ENCODE results near the gene ARID3A.

Gene ARID3A

GRCh38 chr19:974564-975257, 48.9 kb downstream of the ARID3A start:
- Histone ChIP-seq H3K36me3 (ENCODE audit: insufficient read depth, insufficient read length, low read length) (peaks cover 39% of the 10 kb centered on the region), H3K9ac (ENCODE audit: insufficient read length, low read depth) (peak overlapping the region; percentile 36), H3K4me3 (ENCODE audit: insufficient read length, low read depth) (no peak overlapping the region), H3K4me1 (ENCODE audit: insufficient read depth, insufficient read length) (peaks cover 16% of the 10 kb centered on the region), H3K27me3 (ENCODE audit: insufficient read depth, insufficient read length) (no peaks in the 10 kb centered on the region), H3K9me3 (ENCODE audit: insufficient read depth, low read length) (peaks cover 15% of the 10 kb centered on the region)
- DNase-seq (ENCODE audit: low read depth, low spot score) = no peak
- no peak for TF ChIP-seq SUZ12 (IDR thresholded peaks at IDR 0.05; ENCODE audit: extremely low read depth, insufficient read depth, insufficient read length)
- TF ChIP-seq ZNF274 (IDR thresholded peaks at IDR 0.05; ENCODE audit: low read depth, low read length) = no peak

GRCh38 chr19:976476-976875, 50.6 kb downstream of the ARID3A start:
- TF ChIP-seq YY1 (IDR thresholded peaks at IDR 0.05; ENCODE audit: insufficient read depth, insufficient read length) (no peak), ZNF274 (IDR thresholded peaks at IDR 0.05; ENCODE audit: low read depth, low read length) (no peak), SUZ12 (IDR thresholded peaks at IDR 0.05; ENCODE audit: extremely low read depth, insufficient read depth, insufficient read length) (no peak)
- Histone ChIP-seq H3K4me1 (ENCODE audit: insufficient read depth, insufficient read length) (peaks cover 21% of the 10 kb centered on the region), H3K4me3 (ENCODE audit: insufficient read length, low read depth) (no peak overlapping the region), H3K36me3 (ENCODE audit: insufficient read depth, insufficient read length, low read length) (peaks cover 22% of the 10 kb centered on the region), H3K9me3 (ENCODE audit: insufficient read depth, low read length) (no peaks in the 10 kb centered on the region), H3K9ac (ENCODE audit: insufficient read length, low read depth) (no peak overlapping the region), H3K27me3 (ENCODE audit: insufficient read depth, insufficient read length) (no peaks in the 10 kb centered on the region)
- DNase-seq (ENCODE audit: low read depth, low spot score) = no peak

GRCh38 chr19:977058-977464, 51.2 kb downstream of the ARID3A start:
- Histone ChIP-seq H3K36me3 (ENCODE audit: insufficient read depth, insufficient read length, low read length) (peaks cover 17% of the 10 kb centered on the region), H3K4me1 (ENCODE audit: insufficient read depth, insufficient read length) (peaks cover 21% of the 10 kb centered on the region), H3K4me3 (ENCODE audit: insufficient read length, low read depth) (no peak overlapping the region), H3K9ac (ENCODE audit: insufficient read length, low read depth) (peak overlapping the region; percentile 26), H3K9me3 (ENCODE audit: insufficient read depth, low read length) (no peaks in the 10 kb centered on the region), H3K27me3 (ENCODE audit: insufficient read depth, insufficient read length) (no peaks in the 10 kb centered on the region)
- TF ChIP-seq SUZ12 (IDR thresholded peaks at IDR 0.05; ENCODE audit: extremely low read depth, insufficient read depth, insufficient read length) (no peak), ZNF274 (IDR thresholded peaks at IDR 0.05; ENCODE audit: low read depth, low read length) (no peak), YY1 (IDR thresholded peaks at IDR 0.05; ENCODE audit: insufficient read depth, insufficient read length) (no peak)
- no peak for DNase-seq (ENCODE audit: low read depth, low spot score)

- no peak for DNase-seq (ENCODE audit: low read depth, low spot score)
- H3K9ac ChIP-seq (ENCODE audit: insufficient read length, low read depth) = peak overlapping the region; percentile 74
- TF ChIP-seq SUZ12 (IDR thresholded peaks at IDR 0.05; ENCODE audit: extremely low read depth, insufficient read depth, insufficient read length) (no peak), YY1 (IDR thresholded peaks at IDR 0.05; ENCODE audit: insufficient read depth, insufficient read length) (no peak), ZNF274 (IDR thresholded peaks at IDR 0.05; ENCODE audit: low read depth, low read length) (no peak)
- H3K4me3 ChIP-seq (ENCODE audit: insufficient read length, low read depth) = no peak overlapping the region
- peaks cover 3% of the 10 kb centered on the region for H3K36me3 ChIP-seq (ENCODE audit: insufficient read depth, insufficient read length, low read length)
- no peaks in the 10 kb centered on the region for H3K9me3 ChIP-seq (ENCODE audit: insufficient read depth, low read length)
- peaks cover 16% of the 10 kb centered on the region for H3K4me1 ChIP-seq (ENCODE audit: insufficient read depth, insufficient read length)
- no peaks in the 10 kb centered on the region for H3K27me3 ChIP-seq (ENCODE audit: insufficient read depth, insufficient read length)
Observed at GRCh38 chr19:979318-979741, 53.5 kb downstream of the ARID3A start.

GRCh38 chr19:980133-980998, 54.5 kb downstream of the ARID3A start:
- Histone ChIP-seq H3K9me3 (ENCODE audit: insufficient read depth, low read length) (no peaks in the 10 kb centered on the region), H3K4me1 (ENCODE audit: insufficient read depth, insufficient read length) (peaks cover 19% of the 10 kb centered on the region), H3K9ac (ENCODE audit: insufficient read length, low read depth) (peak overlapping the region; percentile 88), H3K4me3 (ENCODE audit: insufficient read length, low read depth) (peak overlapping the region; percentile 41), H3K27me3 (ENCODE audit: insufficient read depth, insufficient read length) (no peaks in the 10 kb centered on the region), H3K36me3 (ENCODE audit: insufficient read depth, insufficient read length, low read length) (peaks cover 2% of the 10 kb centered on the region)
- TF ChIP-seq ZNF274 (IDR thresholded peaks at IDR 0.05; ENCODE audit: low read depth, low read length) = no peak
- no peak for TF ChIP-seq SUZ12 (IDR thresholded peaks at IDR 0.05; ENCODE audit: extremely low read depth, insufficient read depth, insufficient read length)
- DNase-seq (ENCODE audit: low read depth, low spot score) = no peak

GRCh38 chr19:982567-983170, 56.8 kb downstream of the ARID3A start:
- Histone ChIP-seq H3K27me3 (ENCODE audit: insufficient read depth, insufficient read length) (no peaks in the 10 kb centered on the region), H3K9ac (ENCODE audit: insufficient read length, low read depth) (peak overlapping the region; percentile 64), H3K36me3 (ENCODE audit: insufficient read depth, insufficient read length, low read length) (peaks cover 24% of the 10 kb centered on the region), H3K4me3 (ENCODE audit: insufficient read length, low read depth) (no peak overlapping the region), H3K9me3 (ENCODE audit: insufficient read depth, low read length) (no peaks in the 10 kb centered on the region), H3K4me1 (ENCODE audit: insufficient read depth, insufficient read length) (peaks cover 18% of the 10 kb centered on the region)
- DNase-seq (ENCODE audit: low read depth, low spot score) = peak; percentile 60
- TF ChIP-seq ZNF274 (IDR thresholded peaks at IDR 0.05; ENCODE audit: low read depth, low read length) (no peak), YY1 (IDR thresholded peaks at IDR 0.05; ENCODE audit: insufficient read depth, insufficient read length) (no peak), SUZ12 (IDR thresholded peaks at IDR 0.05; ENCODE audit: extremely low read depth, insufficient read depth, insufficient read length) (no peak)
